A549 treated with AZD2906 at 1 μM for 4 hours (cell line): ENCODE results near the gene FOXG1. TPM values are rescaled to one million over a fixed set of nuclear protein-coding genes. Genes with fewer than 3 reads are reported as not detected.

Experiments used
- total RNA-seq: library from RNA; stranded (reverse); fragments of 200-300 nt; extraction: Qiagen RNA extraction; gene quantifications from 5 replicates; pipeline ENCODE4 v1.2.3, GENCODE V29; 2022

The FOXG1 gene
- 0.09 to 0.22 TPM (median 0.19 TPM) in 5 replicates for total RNA-seq

GRCh38 chr14:28766469-28766955 is at the start of gene FOXG1:
Gene FOXG1 (plus strand): TSS chr14:28766787. CDS start chr14:28767280, 493 bp downstream.

